HG02678 (cell line): ENCODE measurements around the gene SAMD4B.

Source experiments
- ATAC-seq: cut with Tn5 transposase; IDR thresholded peaks from one replicate; pipeline ENCODE4 v1.9.1; 2021; ENCODE audit warnings: mild to moderate bottlenecking, moderate library complexity; ENCODE audit not compliant: unreplicated experiment

Gene SAMD4B

GRCh38 chr19:39386557-39386956, 44.3 kb downstream of the SAMD4B start:
- no peak for ATAC-seq

- no peak for ATAC-seq
Measured at GRCh38 chr19:39388657-39389056, 46.4 kb downstream of the SAMD4B start.

GRCh38 chr19:39389631-39390414, 47.6 kb downstream of the SAMD4B start:
- ATAC-seq = no peak

GRCh38 chr19:39390451-39390750, 48.2 kb downstream of the SAMD4B start:
- ATAC-seq = no peak

- ATAC-seq = peak; percentile 94
Measured at GRCh38 chr19:39390751-39391437, 48.7 kb downstream of the SAMD4B start, which contains the start of the genes MED29 and PAF1. MED29 (plus strand) TSS chr19:39391378; CDS start chr19:39391423, 45 bp downstream. PAF1 (minus strand) TSS chr19:39391106; CDS start chr19:39390864, 242 bp downstream.

GRCh38 chr19:39397360-39398296, 55.4 kb downstream of the SAMD4B start:
- no peak for ATAC-seq

- ATAC-seq = no peak
Measured at GRCh38 chr19:39398297-39398864, 56.2 kb downstream of the SAMD4B start.

GRCh38 chr19:39399668-39400050, 57.4 kb downstream of the SAMD4B start:
- no peak for ATAC-seq

GRCh38 chr19:39400061-39400460, 57.8 kb downstream of the SAMD4B start:
- no peak for ATAC-seq

- peak; percentile 7 for ATAC-seq
Measured at GRCh38 chr19:39401070-39401548, 58.9 kb downstream of the SAMD4B start.

GRCh38 chr19:39401549-39402345, 59.5 kb downstream of the SAMD4B start:
- peak; percentile 28 for ATAC-seq

GRCh38 chr19:39402346-39403300, 60.4 kb downstream of the SAMD4B start:
- peak; percentile 33 for ATAC-seq

- no peak for ATAC-seq
Measured at GRCh38 chr19:39403331-39404312, 61.4 kb downstream of the SAMD4B start.

GRCh38 chr19:39405261-39405957, 63.2 kb downstream of the SAMD4B start:
- no peak for ATAC-seq

- no peak for ATAC-seq
Measured at GRCh38 chr19:39405958-39406655, 63.9 kb downstream of the SAMD4B start.

- ATAC-seq = no peak
Measured at GRCh38 chr19:39406656-39407409, 64.6 kb downstream of the SAMD4B start, which contains the start of gene ZFP36. ZFP36 (plus strand) TSS chr19:39406847; CDS start chr19:39406905, 58 bp downstream.
